ENCODE results near the gene GGA3.

Gene GGA3

DNA sequence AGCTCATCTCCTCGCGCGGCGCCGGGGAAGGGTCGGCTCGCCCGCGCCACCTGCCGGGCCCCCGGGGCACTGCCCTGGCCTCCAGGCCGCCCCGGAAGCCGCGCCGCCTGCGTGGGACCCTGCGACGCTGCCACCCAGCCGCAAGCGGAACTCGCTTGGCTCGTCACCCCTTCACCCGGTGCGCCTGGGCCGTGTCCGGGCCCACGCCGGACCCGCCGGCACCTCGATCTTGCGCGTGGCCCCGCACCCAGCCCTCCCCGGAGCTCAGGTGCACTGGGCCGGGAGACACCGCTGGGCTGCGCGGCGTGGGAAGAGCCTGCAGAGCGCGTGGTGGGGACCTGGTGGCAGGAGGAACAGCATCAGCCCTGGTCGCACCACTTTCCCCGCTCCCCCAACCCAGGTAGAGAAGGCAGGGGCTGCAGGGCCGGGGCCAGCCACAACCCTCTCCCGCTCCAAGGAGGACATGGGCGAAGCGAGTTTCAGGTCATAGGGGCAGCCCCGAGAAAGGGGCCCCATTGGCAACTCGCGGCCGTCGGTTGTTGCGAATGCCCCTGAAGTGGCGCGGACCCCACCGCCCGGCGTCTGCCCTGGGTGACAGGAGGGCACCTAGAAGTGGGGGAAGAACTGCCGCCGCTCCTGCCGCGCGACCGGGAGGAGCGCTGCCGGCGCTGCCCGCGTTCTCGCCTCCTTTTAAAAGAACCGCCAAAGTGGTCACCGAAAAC, 10.0 kb upstream of the GGA3 start:
- TF ChIP-seq, protein P1, sequence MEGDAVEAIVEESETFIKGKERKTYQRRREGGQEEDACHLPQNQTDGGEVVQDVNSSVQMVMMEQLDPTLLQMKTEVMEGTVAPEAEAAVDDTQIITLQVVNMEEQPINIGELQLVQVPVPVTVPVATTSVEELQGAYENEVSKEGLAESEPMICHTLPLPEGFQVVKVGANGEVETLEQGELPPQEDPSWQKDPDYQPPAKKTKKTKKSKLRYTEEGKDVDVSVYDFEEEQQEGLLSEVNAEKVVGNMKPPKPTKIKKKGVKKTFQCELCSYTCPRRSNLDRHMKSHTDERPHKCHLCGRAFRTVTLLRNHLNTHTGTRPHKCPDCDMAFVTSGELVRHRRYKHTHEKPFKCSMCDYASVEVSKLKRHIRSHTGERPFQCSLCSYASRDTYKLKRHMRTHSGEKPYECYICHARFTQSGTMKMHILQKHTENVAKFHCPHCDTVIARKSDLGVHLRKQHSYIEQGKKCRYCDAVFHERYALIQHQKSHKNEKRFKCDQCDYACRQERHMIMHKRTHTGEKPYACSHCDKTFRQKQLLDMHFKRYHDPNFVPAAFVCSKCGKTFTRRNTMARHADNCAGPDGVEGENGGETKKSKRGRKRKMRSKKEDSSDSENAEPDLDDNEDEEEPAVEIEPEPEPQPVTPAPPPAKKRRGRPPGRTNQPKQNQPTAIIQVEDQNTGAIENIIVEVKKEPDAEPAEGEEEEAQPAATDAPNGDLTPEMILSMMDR (IDR thresholded peaks at IDR 0.05; ENCODE audit: borderline replicate concordance, extremely low read depth, low read length, poor library complexity, severe bottlenecking): peak; percentile 84
- no peak for TF ChIP-seq EZH2 (IDR thresholded peaks at IDR 0.05; ENCODE audit: borderline replicate concordance, low read depth, low read length, severe bottlenecking)
- Histone ChIP-seq H3K4me2 (ENCODE audit: insufficient read depth, low read length) (peak overlapping the region; percentile 86), H3K4me1 (ENCODE audit: insufficient read depth, low read length) (peaks cover 41% of the 10 kb centered on the region), H3K9me3 (ENCODE audit: insufficient read depth, low read length, severe bottlenecking) (no peaks in the 10 kb centered on the region), H4K20me1 (ENCODE audit: insufficient read depth, low read length) (peaks cover 8% of the 10 kb centered on the region), H3K27me3 (ENCODE audit: insufficient read depth, low read length, poor library complexity) (no peaks in the 10 kb centered on the region), H2AFZ (ENCODE audit: low read depth, low read length) (peak overlapping the region; percentile 96), H3K79me2 (ENCODE audit: insufficient read depth, low read length) (peaks cover 39% of the 10 kb centered on the region), H3K36me3 (ENCODE audit: insufficient read depth, low read length) (peaks cover 47% of the 10 kb centered on the region), H3K9ac (ENCODE audit: low read depth, low read length) (peak overlapping the region; percentile 91), H3K4me3 (ENCODE audit: low read depth in 1 of 2, low read length in 2 of 2) (peak overlapping the region; percentile 76 to 98), H3K27ac (ENCODE audit: low read length) (peak overlapping the region; percentile 89)
- ATAC-seq (ENCODE audit: insufficient read depth, low read depth) (peak; percentile 77), DNase-seq (peak; percentile 85)

DNA sequence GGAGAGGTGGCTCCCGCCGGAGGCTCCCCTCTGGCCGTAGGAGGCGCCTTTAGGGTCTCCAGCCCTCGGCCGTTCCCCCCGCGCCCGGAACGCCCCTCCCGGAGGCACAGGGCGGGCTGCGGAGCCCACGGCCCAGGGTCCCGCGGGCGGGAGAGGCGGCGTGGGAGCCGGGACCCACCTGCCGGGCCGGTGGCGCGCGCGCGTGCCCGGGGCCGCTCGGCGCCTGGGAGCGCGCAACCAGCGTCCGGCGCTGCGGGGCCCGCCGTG, 9.5 kb upstream of the GGA3 start, which contains the start of gene MIF4GD:
TSS of gene MIF4GD (minus strand) at position 266 of the 267 bp plus-strand sequence. CDS start 1,036 bp downstream, outside the sequence.
- TF ChIP-seq, protein P1 (IDR thresholded peaks at IDR 0.05; ENCODE audit: borderline replicate concordance, extremely low read depth, low read length, poor library complexity, severe bottlenecking): no peak
- no peak for TF ChIP-seq EZH2 (IDR thresholded peaks at IDR 0.05; ENCODE audit: borderline replicate concordance, low read depth, low read length, severe bottlenecking)
- Histone ChIP-seq H3K4me2 (ENCODE audit: insufficient read depth, low read length) (peak within 1 kb of the TSS; percentile 96), H3K4me3 (ENCODE audit: low read depth in 1 of 2, low read length in 2 of 2) (peak within 1 kb of the TSS; percentile 76 to 98), H3K36me3 (ENCODE audit: insufficient read depth, low read length) (peaks cover 52% of the 10 kb centered on the region), H3K9ac (ENCODE audit: low read depth, low read length) (peak within 1 kb of the TSS; percentile 91), H4K20me1 (ENCODE audit: insufficient read depth, low read length) (peaks cover 8% of the 10 kb centered on the region), H2AFZ (ENCODE audit: low read depth, low read length) (peak within 1 kb of the TSS; percentile 96), H3K27me3 (ENCODE audit: insufficient read depth, low read length, poor library complexity) (no peaks in the 10 kb centered on the region), H3K9me3 (ENCODE audit: insufficient read depth, low read length, severe bottlenecking) (no peaks in the 10 kb centered on the region), H3K27ac (ENCODE audit: low read length) (peak within 1 kb of the TSS; percentile 89), H3K4me1 (ENCODE audit: insufficient read depth, low read length) (peaks cover 41% of the 10 kb centered on the region), H3K79me2 (ENCODE audit: insufficient read depth, low read length) (peaks cover 39% of the 10 kb centered on the region)
- ATAC-seq (ENCODE audit: insufficient read depth, low read depth): no peak
- no peak for DNase-seq

DNA sequence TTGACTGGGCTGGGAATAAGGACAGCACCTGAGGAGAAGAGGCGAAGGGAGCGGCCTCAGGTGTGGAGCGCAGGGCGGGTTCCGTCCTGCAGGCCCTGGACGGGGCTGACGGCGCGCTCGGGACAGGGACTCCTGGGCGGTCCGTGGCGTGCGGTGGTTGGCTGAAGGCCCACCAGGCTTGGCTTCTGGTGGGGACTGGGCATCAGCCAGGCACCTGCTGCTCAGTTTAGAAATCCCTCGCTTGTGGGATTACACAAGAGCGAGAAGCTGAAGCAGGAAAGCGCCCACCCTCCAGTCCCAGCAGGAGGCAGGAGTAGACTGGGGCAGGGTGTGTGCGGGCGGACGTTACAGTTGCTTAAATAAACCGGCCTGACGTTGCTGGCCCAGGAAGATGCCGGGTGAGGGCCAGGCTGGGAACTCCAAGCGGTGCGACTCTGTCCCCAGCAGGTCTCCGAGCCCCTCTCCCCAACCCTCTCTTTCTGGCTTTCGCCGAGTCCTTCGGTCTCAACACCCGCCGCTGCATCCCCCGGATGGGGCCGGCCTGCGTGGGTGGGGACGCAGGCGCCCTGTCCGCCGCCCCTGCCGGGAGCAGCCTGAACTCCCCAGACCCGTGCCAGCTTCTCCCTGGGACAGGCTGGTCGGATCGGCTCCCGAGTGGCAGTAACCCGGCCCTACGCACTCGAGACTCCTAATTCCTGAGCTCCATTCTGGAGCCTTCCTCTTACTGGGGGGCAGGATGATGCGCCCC, 9.0 kb upstream of the GGA3 start:
- Histone ChIP-seq H3K4me3 (ENCODE audit: low read depth in 1 of 2, low read length in 2 of 2) (peak overlapping the region; percentile 64 to 98; a peak in 3 of 4 replicates), H4K20me1 (ENCODE audit: insufficient read depth, low read length) (peaks cover 8% of the 10 kb centered on the region), H3K36me3 (ENCODE audit: insufficient read depth, low read length) (peaks cover 53% of the 10 kb centered on the region), H3K4me1 (ENCODE audit: insufficient read depth, low read length) (peaks cover 41% of the 10 kb centered on the region), H3K27me3 (ENCODE audit: insufficient read depth, low read length, poor library complexity) (no peaks in the 10 kb centered on the region), H3K9me3 (ENCODE audit: insufficient read depth, low read length, severe bottlenecking) (no peaks in the 10 kb centered on the region), H3K79me2 (ENCODE audit: insufficient read depth, low read length) (peaks cover 40% of the 10 kb centered on the region), H3K9ac (ENCODE audit: low read depth, low read length) (peak overlapping the region; percentile 91), H3K4me2 (ENCODE audit: insufficient read depth, low read length) (peak overlapping the region; percentile 96), H3K27ac (ENCODE audit: low read length) (peak overlapping the region; percentile 80), H2AFZ (ENCODE audit: low read depth, low read length) (peak overlapping the region; percentile 91)
- DNase-seq (peak; percentile 68), ATAC-seq (ENCODE audit: insufficient read depth, low read depth) (peak; percentile 50)
- TF ChIP-seq, protein P1 (IDR thresholded peaks at IDR 0.05; ENCODE audit: borderline replicate concordance, extremely low read depth, low read length, poor library complexity, severe bottlenecking): peak; percentile 67
- no peak for TF ChIP-seq EZH2 (IDR thresholded peaks at IDR 0.05; ENCODE audit: borderline replicate concordance, low read depth, low read length, severe bottlenecking)
